Measurements from ENCODE around the gene AKAP6.

AKAP6 gene

GRCh38 chr14:32623300-32624093, 294.4 kb downstream of the AKAP6 start:
- no peak for TF ChIP-seq CTCF (IDR thresholded peaks at IDR 0.05)

GRCh38 chr14:32625211-32625610, 296.1 kb downstream of the AKAP6 start:
- no peak for TF ChIP-seq CTCF (IDR thresholded peaks at IDR 0.05)

GRCh38 chr14:32627545-32628298, 298.6 kb downstream of the AKAP6 start:
- TF ChIP-seq CTCF (IDR thresholded peaks at IDR 0.05): no peak

GRCh38 chr14:32629236-32629635, 300.1 kb downstream of the AKAP6 start:
- TF ChIP-seq CTCF (IDR thresholded peaks at IDR 0.05): no peak

GRCh38 chr14:32630701-32631100, 301.6 kb downstream of the AKAP6 start:
- TF ChIP-seq CTCF (IDR thresholded peaks at IDR 0.05): no peak

- TF ChIP-seq CTCF (IDR thresholded peaks at IDR 0.05): no peak
Observed at GRCh38 chr14:32633224-32633859, 304.2 kb downstream of the AKAP6 start.

- TF ChIP-seq CTCF (IDR thresholded peaks at IDR 0.05): no peak
Observed at GRCh38 chr14:32633930-32634329, 304.8 kb downstream of the AKAP6 start.
